ENCODE measurements around the gene SPINT1.
"Not testable (repeated sequence)": the region's sequence is repeated elsewhere in the genome, so short reads cannot be mapped to it uniquely, and the experiment has no call there.

Gene SPINT1

DNA sequence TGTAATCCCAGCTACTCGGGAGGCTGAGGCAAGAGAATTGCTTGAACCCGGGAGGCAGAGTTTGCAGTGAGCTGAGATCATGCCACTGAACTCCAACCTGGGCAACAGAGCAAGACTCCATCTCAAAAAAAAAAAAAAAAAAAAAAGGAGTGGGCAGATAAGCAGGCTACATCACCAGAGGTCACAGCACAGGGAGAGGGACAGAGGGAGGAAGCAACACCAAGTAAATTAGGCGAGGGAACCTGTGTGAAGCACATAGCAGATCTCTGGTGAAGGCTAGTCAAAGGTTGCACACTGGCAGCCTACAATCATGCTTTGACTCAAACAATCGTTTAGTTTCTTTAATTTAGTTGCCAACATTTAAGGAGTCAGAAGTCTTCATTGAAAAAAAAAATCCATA is 17.3 kb downstream of the SPINT1 start:
- not testable (repeated sequence) for DNase-seq

DNA sequence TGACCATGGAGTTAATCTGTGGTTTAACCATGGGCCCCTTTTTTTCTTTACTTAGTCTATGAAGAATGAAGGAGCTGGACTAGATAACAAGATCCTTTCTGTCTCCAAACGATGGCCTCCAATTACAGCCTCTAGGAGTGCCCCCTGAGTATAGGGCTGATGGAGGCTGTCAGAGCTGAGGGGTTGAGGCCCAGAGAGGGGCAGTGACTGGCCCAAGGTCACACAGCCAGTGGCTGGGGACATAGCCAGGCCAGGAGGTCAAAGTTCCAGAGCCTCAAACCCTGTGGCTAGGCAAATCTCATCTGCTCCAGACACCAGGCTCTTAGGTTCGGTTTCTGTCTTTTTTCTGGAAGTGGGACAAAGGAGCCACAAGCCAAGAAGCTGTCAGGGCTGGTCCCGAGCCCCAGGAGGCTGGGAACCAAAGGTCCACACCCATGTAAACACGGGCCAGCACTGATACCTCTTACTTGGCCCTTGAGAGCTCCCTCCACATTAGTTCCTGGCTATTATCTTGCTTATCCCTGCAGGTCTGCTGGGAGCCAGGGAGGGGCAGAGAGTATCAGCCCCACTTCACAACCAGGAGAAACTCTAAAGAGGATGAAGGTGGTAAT is 19.9 kb downstream of the SPINT1 start:
- no peak for DNase-seq

GRCh38 chr15:40867199-40867598 is 23.4 kb downstream of the SPINT1 start:
- no peak for DNase-seq

DNA sequence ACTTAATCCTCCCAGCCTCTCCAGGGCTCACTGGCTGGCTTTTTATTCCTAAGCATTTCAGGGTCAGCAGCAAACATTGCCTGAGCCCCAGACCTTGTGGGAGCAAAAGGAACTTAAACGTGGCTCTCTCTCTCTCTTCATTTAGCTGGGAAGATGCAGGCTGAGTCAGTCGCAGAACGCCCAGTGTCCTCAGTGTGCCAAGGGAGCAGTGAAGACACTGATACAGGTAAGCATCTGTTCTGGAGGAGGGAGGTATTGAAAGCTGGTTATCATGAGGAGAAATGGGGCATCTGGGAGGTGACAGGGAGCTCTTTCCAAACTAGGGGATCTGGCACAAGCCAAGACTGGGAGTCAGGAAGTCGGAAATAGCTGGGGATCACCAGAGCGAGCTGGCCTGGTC is 25.8 kb downstream of the SPINT1 start:
- DNase-seq: no peak

DNA sequence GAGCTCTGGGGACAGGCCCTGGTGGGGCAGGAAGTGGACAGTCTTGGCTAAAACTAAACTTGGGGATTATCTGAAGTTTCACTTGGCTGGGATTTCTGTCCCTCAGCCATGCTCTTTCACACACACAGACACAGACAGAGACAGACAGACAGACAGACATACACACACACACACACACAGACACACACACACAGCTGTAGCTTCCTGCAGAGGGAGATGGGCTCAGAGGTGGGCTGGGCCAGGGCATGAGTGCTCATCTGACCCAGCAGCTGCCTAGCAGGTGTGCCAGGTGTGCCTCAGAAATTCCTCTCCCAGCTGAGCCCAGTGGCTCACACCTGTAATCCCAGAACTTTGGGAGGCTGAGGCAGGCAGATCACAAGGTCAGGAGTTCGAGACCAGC is 26.9 kb downstream of the SPINT1 start:
- no peak for DNase-seq

- DNase-seq: no peak
These were observed 28.1 kb downstream of the SPINT1 start for GRCh38 chr15:40871749-40872617.

DNA sequence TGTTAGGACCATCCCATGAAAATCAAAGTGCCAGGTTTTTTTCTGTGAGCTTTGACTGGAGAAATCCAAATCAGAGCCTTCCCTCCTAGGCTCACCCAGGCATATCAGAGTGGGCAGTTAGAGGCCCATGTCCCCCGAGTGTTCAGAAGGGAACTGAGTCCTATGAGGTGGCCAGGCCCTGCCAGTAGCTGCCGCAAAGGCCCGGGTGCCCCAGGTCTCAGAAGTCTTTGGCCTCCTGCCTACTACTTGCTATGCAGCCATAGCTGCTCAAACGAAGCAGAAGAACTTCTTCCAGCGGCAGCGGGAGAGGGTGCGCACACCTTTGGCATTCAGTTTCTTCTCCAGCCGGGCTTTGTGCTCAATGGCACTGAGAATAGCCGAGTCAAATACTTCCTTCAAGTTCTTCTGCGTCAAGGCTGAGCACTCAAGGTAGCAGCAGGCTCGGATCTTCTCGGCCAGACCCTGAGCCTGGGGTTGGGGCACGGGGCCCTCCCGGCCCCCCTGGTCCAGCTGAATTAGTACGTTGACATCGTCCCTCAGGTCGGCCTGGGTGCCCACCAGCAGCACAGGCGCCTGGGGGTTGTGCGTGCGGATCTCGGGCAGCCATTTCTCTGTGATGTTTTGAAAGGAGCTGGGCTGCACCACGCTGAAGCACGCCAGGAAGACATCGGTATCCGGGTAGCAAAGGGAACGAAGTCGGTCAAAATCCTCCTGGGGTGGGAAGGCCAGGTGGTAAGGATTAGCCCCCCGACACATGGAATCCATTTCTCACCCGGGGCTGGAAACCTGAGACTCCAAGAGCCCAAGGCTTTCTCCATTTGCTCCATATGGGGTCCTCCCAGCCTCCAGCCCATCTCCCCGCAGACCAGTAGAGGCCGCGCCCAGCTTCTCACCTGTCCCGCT is 29.2 kb downstream of the SPINT1 start:
- DNase-seq: no peak

DNA sequence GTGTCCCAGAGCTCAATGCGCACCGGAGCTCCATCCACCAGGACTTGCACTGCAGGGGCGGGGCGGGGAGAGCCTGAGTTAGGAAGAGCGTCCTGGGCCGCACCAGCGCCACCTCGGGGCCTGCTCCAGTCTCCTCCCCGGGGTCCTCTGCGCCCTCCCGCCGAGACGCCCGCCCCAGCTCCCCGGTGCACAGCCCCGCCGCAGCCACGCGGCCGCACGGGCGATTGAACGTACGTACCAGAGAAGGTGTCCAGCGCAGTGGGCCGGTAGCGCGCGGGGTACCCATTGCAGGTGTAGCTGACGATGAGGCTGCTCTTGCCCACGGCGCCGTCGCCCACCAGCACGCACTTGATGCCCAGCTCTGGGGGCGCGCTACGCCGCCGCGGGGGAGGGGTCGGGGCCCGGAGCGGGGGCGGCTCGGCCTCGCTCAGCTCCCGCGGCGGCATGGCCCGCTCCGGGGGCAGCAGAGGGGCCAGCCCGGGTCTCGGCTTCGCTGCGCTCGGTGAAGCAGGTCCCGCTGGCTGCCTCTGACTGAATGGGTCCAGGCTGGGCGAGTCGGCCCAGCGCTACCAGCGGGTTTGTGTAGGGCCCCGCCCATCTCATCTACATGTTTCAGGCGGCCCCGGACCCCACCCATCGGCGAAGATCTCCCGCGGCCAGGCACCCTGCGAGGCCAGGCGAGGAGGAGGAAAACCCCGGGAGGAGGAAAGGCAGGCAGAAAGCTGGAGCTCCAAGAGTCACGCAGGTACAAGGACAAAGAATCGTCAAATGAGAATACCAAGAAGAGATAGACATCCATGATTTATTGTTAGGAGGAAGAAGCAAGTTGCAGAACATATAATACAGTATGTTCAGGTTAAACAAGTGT is 30.1 kb downstream of the SPINT1 start, which contains the start of gene RHOV:
Gene RHOV, minus strand, starts transcription at position 541 of the 868 bp plus-strand sequence. Its CDS starts 95 bp downstream, at position 446.
- DNase-seq: peak; percentile 52

GRCh38 chr15:40875991-40876730 is 32.3 kb downstream of the SPINT1 start:
- no peak for DNase-seq

DNA sequence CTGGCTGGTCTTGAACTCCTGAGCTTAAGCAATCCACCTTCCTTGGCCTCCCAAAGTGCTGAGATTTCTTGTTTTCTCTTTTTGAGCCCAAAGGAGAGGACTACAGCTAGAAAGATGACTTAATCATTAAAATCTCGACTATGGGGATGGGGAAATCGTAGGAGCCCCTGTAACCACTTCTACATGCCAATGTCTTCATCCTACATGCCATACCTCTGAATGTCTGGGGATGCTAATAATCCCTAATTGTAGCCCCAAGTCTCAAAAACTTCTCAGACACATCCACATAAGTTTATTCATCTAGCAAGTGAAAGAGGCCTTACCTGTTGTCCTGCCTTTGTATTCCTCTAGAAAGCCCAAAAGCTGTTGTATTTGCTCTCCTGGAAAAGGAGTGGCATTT is 33.8 kb downstream of the SPINT1 start:
- DNase-seq: no peak

- no peak for DNase-seq
These were observed 34.9 kb downstream of the SPINT1 start for GRCh38 chr15:40878785-40879184.

GRCh38 chr15:40879609-40880008 is 35.8 kb downstream of the SPINT1 start:
- no peak for DNase-seq

DNA sequence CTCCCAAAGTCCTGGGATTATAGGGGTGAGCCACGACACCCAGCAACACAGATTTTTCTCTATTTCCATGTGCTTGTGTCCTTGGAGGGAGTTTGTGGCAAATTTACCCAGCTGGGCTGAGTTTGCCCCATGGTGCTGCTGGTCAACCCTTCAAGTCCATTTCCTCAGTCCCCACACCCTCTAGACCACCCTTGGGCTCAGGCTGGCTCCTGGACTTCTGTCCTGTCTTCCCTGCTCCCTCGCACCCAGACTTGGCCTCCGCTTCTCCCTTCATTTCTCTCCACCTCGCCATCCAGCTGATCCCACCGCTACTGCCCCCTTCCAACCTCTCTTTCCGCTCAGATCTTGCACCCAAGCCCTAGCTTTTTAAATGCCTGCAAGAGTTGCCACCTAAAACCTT is 37.5 kb downstream of the SPINT1 start:
- no peak for DNase-seq

DNA sequence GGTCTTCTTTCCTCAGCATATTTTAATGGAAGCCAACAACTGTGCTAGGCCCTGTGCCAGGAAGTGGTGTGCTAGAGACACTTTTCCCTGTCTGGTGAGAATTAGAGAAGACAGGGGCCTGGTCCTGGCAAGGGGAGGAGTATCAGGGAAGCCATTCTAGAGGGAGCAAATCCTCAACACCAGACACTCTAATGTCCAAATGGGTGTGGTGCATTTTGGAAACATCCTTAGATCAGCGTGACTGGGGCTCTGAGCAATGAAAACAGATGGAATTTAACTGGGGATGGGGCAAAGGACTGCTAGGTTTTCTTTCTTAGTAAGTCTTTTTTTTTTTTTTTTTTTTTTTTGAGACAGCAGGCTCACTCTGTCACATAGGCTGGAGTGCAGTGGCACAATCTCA is 42.7 kb downstream of the SPINT1 start:
- no peak for DNase-seq

- no peak for DNase-seq
These were observed 45.3 kb downstream of the SPINT1 start for GRCh38 chr15:40889112-40889511.

DNA sequence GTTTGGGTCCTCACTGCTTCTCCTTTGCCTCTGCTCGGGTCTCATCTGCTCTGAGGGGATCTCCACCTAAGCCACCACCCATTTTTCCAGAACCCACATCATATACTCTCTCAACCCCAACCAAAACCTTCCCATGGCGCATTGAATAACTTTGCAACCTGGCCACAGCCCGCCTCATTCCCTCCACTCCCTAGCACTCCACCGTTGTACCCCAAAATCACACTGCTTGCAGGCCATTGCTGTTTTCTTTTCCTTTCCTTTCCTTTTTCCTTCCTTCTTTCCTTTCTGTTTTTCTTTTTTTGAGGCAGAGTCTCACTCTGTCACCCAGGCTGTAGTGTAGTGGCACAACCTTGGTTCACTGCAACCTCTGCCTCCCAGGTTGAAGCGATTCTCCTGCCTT is 47.3 kb downstream of the SPINT1 start:
- DNase-seq: no peak

DNA sequence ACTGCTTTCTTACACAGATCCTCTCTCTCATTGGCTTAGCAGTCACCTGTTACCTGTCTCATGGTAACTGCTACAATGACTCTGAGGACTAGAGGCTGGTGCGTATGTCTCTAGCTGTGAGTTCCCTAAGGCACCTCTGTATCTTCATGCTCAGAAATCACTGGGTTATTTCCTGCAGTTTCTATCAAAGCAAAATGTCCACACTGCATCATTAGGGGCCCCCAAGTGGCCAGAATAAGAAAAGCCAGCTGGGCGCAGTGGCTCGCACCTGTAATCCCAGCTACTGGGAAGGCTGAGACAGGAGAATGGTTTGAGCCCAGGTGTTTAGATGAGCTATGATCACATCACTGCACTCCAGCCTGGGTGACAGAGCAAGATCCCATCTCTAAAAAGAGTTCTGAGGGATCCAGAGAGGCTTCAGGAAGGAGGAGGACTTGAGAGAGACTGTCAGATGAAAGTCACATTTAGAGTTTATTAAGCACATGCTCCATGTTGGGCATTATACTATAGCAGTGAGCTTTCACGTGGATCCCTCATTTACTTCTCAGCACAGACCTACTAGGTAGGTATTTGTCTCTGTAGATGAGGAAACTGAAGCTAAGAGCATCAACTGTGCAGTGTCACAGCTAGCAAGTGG is 48.1 kb downstream of the SPINT1 start:
- no peak for DNase-seq

DNA sequence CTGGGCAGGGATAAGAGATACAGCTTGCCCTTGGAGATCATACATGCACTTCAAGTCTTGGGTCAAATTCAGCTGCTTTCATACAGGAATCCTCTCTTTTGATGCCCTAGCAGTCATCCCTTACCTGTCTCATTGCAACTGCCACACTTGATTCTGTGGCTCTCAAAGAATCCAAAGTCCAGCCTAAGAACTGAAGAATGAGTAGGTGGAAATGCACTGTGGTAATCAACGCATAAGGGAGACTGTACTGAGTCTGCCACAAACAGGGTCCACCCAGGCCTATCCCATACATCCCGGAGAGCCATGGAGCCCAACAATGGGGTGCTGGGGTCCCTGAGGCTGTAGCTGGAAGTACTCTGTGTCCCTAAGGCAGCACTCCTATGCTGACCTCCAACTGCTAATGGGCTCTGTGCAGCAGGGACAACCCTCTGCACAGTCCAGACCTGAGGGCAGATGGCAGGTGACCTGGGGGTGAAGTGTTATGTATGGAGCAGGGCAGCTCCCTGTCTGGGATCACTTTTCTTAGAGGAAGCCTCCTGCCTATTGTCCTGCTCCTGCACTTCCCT is 48.7 kb downstream of the SPINT1 start:
- no peak for DNase-seq

DNA sequence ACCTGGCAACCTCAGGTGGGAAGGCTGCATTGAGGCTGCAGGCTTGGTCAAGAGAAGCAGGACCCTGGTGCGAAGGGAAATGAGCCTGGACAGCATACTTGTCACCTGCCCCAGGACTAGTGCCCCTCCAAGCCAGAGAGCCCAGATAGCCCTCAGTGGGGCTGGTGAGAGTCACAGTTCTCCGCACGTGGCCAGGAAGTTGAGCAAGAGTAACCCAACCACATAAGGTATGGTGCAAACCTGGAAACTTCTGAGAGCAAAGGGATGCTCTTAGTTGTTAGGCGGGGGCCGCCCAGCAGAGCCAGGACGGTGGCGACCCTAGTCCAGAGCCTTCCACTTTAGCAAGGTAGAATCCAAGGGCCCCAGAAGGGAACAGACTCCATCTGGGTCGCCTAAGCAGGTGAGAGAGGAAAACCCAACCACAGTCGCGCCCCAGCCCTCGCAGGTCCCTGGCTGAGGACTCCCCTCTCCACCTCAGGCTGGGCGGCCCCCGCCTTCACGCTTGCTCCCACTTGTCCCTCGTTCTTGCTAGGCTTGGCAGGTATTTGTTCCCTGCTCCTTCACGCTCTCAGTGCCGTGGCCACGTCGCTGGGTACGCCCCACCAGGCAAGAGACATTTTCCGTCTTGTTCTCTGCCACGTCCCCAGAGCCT is 49.3 kb downstream of the SPINT1 start:
- no peak for DNase-seq

Data from activated CD4-positive, CD25-positive, alpha-beta regulatory T cell treated with anti-CD3 and anti-CD28 coated beads, Interleukin-2, amount 50 U/mL, for 72 hours (primary cell).